ENCODE data around the gene GALM.
"Not testable (repeated sequence)": the region's sequence is repeated elsewhere in the genome, so short reads cannot be mapped to it uniquely, and the experiment has no call there.

Gene GALM

GRCh38 chr2:38744399-38744780, 78.5 kb downstream of the GALM start:
- DNase-seq: no peak

GRCh38 chr2:38745267-38745666, 79.4 kb downstream of the GALM start:
- DNase-seq: peak; percentile 4

- peak; percentile 34 for DNase-seq
Measured at GRCh38 chr2:38747007-38747424, 81.1 kb downstream of the GALM start.

GRCh38 chr2:38747819-38748218, 81.9 kb downstream of the GALM start:
- peak; percentile 24 for DNase-seq

GRCh38 chr2:38748391-38748790, 82.5 kb downstream of the GALM start:
- peak; percentile 26 for DNase-seq

- DNase-seq: peak; percentile 39
Measured at GRCh38 chr2:38748943-38749804, 83.3 kb downstream of the GALM start.

GRCh38 chr2:38750011-38750890, 84.3 kb downstream of the GALM start:
- DNase-seq: peak; percentile 59

GRCh38 chr2:38750891-38751595, 85.1 kb downstream of the GALM start, which contains the start of gene SRSF7:
Gene SRSF7, minus strand, starts transcription at chr2:38751361. Its CDS starts 105 bp downstream, at chr2:38751256.
- peak; percentile 99 for DNase-seq

- DNase-seq: no peak
Measured at GRCh38 chr2:38751596-38752410, 85.9 kb downstream of the GALM start.

GRCh38 chr2:38754049-38754448, 88.1 kb downstream of the GALM start:
- DNase-seq: no peak

- DNase-seq: peak; percentile 29
Measured at GRCh38 chr2:38754506-38754905, 88.6 kb downstream of the GALM start.

GRCh38 chr2:38755891-38756290, 90.0 kb downstream of the GALM start:
- DNase-seq: not testable (repeated sequence)

GRCh38 chr2:38763228-38763627, 97.3 kb downstream of the GALM start:
- DNase-seq: no peak

GRCh38 chr2:38763728-38764127, 97.8 kb downstream of the GALM start:
- no peak for DNase-seq

GRCh38 chr2:38765149-38765548, 99.2 kb downstream of the GALM start:
- no peak for DNase-seq

GRCh38 chr2:38765551-38765950, 99.6 kb downstream of the GALM start:
- DNase-seq: no peak

GRCh38 chr2:38771632-38772031, 105.7 kb downstream of the GALM start:
- no peak for DNase-seq

- no peak for DNase-seq
Measured at GRCh38 chr2:38775097-38775920, 109.4 kb downstream of the GALM start.

GRCh38 chr2:38775921-38776225, 110.0 kb downstream of the GALM start:
- no peak for DNase-seq

- DNase-seq: no peak
Measured at GRCh38 chr2:38776531-38776930, 110.6 kb downstream of the GALM start.

- no peak for DNase-seq
Measured at GRCh38 chr2:38778687-38779082, 112.8 kb downstream of the GALM start.

Data from CD4-positive, alpha-beta T cell treated with Interleukin-17A for 1 hour (primary cell).